HG03442 (cell line): ENCODE measurements around the gene PDE10A.

Experiments
- ATAC-seq: cut with Tn5 transposase; IDR thresholded peaks from one replicate; pipeline ENCODE4 v1.9.1; 2021; ENCODE audit warnings: mild to moderate bottlenecking, moderate library complexity; ENCODE audit not compliant: unreplicated experiment

Gene PDE10A

GRCh38 chr6:165300422-165300936 is 362.6 kb downstream of the PDE10A start:
- ATAC-seq = no peak

- ATAC-seq = no peak
Measured at GRCh38 chr6:165298875-165299274, 364.2 kb downstream of the PDE10A start.

- no peak for ATAC-seq
Measured at GRCh38 chr6:165298402-165298801, 364.6 kb downstream of the PDE10A start.

GRCh38 chr6:165292657-165293056 is 370.4 kb downstream of the PDE10A start:
- no peak for ATAC-seq
